ENCODE data around the gene ZNF662.

Gene ZNF662

GRCh38 chr3:42936157-42936981 is 30.4 kb downstream of the ZNF662 start:
- DNase-seq (ENCODE audit: low read depth), result no peak

GRCh38 chr3:42937334-42937733 is 31.4 kb downstream of the ZNF662 start:
- no peak for DNase-seq (ENCODE audit: low read depth)

- no peak for DNase-seq (ENCODE audit: low read depth)
Measured at GRCh38 chr3:42942693-42943092, 36.8 kb downstream of the ZNF662 start.

GRCh38 chr3:42946050-42946449 is 40.1 kb downstream of the ZNF662 start:
- no peak for DNase-seq (ENCODE audit: low read depth)

- DNase-seq (ENCODE audit: low read depth), result no peak
Measured at GRCh38 chr3:42957573-42957972, 51.6 kb downstream of the ZNF662 start.

- DNase-seq (ENCODE audit: low read depth), result no peak
Measured at GRCh38 chr3:42960282-42960681, 54.3 kb downstream of the ZNF662 start.

GRCh38 chr3:42960786-42961185 is 54.8 kb downstream of the ZNF662 start:
- DNase-seq (ENCODE audit: low read depth), result no peak

- no peak for DNase-seq (ENCODE audit: low read depth)
Measured at GRCh38 chr3:42961633-42962032, 55.7 kb downstream of the ZNF662 start.

GRCh38 chr3:42963269-42963668 is 57.3 kb downstream of the ZNF662 start:
- DNase-seq (ENCODE audit: low read depth), result no peak

- no peak for DNase-seq (ENCODE audit: low read depth)
Measured at GRCh38 chr3:42964266-42964665, 58.3 kb downstream of the ZNF662 start.

All from stimulated activated CD8-positive, alpha-beta memory T cell treated with anti-CD3 and anti-CD28 coated beads, Interleukin-15, amount 100 ng/mL, for 24 hours (primary cell).